IPS DF 19.7 (cell line): ENCODE results near the gene MPP7.

Source experiments
- DNase-seq: peaks from one replicate; pipeline ENCODE4 v3.0.0-alpha.2; 2013; ENCODE audit warnings: low read depth, low spot score

The MPP7 gene

GRCh38 chr10:28305553-28305952 lies 2.7 kb upstream of the MPP7 start:
- no peak for DNase-seq

DNA sequence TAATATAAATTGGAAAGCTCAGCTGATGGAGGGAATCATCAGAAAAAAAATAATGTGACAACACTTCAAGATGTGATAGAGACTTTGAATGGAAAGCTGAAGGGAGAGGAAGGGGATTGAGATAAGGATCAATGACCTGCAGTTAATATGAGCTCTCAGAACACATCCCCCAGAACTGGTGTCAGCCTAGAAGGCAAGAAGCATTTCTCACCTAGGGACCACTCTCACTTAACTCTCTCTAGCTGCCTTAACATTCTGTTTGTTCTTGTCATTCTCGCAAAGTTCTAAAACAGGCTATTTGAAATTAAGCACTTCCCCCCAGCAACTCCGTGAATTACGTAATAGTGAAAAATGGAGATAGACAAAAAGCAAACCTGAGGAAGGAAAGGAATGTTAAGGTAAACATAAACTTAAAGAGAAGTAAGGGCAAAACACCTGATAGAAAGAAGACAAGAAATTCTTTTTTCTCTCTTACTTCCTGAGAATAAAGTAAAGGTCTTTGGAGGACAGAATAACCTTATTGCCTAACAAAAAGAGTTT lies 1.2 kb upstream of the MPP7 start:
- DNase-seq: no peak

DNA sequence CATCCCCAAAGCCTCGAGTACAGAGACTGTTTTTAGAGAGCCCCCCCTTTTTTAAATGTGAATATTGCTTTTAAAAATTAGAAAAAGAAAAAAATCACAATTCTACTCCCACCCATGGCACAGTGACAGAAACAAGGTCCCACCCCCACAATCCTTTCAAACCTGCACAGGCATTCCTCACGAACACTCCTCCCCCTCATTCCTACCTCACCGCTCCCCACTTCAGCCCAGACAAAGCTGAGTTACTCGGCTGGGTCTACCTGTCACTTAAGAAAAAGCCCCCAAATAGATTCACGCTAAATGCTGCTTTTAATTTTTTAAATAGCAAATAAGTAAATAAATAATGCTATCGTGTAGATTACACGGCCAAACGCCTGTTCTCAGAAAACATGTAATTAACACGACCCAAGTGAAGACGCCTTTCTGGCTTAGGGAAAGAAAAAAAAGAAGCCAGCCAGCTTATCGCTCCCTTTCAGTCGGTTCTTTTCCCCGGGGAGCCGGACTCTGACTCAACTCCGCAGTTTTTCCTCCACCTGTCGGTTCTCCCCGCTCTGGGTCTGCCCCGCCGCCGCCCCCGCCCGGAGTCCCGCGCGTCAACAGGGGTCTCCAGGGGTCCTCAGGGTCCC lies 739 bp downstream of the MPP7 start:
- no peak for DNase-seq

DNA sequence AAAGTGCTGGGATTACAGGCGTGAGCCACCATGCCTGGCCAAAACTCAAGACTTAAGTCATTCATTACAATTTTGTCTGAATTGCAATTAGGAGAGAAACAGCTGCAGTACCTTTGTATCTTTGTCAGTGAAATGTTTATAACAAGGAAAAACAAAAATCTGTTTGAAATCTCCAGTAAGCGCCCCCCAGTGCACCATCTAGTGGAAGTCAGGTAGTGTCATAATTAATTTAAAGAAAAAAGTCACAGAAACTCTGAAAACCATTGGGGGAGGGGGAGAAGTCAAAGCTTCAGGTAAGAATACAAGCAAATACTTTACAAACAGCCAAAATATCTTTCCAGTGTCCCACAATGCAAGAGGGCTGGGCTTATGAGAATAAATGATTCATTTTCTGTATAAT lies 2.8 kb downstream of the MPP7 start:
- no peak for DNase-seq

DNA sequence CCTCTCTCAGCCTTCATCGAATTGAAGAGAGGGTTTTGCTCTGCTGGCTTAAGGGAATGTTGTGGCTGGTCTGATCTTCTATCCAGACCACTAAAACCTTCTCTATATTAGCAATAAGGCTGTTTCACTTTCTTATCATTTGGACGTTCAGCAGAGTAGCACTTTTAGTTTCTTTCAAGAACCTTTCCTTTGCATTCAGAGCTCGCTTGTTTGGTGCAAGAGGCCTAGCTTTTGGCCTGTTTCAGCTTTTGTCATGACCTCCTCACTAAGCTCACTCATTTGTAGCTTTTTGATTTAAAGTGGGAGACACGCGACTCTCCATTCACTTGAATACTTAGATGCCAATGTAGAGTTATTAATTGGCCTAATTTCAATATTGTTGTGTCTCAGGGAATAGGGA lies 3.9 kb downstream of the MPP7 start:
- DNase-seq: no peak

DNA sequence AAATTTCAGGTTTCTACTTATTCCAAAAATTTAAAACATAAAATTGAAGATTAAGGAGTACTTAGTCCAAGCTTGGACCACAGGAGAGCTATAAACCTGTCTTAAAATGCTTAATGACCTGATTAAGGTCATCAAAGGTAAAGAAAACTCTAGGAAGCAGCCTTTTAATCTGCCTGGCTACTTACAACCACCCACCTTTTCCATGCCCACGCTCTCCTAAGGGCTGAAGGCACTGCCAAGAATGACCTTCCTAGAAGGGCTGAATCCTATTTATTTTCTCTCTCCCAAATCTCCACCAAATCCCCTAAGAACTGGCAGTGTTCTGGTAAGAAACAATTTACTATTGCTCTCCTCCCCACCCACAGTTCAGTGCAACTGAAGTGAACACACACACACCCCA lies 6.8 kb downstream of the MPP7 start:
- DNase-seq: no peak

GRCh38 chr10:28295336-28295735 lies 7.5 kb downstream of the MPP7 start:
- DNase-seq: no peak

GRCh38 chr10:28294809-28295208 lies 8.1 kb downstream of the MPP7 start:
- DNase-seq: no peak

DNA sequence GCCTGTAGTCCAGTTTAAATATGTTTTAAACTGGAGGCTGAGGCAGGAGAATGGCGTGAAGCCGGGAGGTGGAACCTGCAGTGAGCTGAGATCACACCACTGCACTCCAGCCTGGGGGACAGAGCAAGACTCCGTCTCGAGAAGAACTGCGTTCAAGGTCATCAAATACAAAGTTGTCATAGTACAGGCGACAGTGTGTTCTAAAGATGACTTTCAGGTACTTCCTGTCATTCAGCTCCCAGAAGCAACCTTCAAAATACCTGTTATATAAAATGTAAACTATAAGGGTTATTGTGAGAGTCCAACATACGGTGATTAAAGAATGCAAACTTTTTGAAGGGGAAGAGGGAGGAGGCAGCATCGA lies 8.7 kb downstream of the MPP7 start:
- no peak for DNase-seq

DNA sequence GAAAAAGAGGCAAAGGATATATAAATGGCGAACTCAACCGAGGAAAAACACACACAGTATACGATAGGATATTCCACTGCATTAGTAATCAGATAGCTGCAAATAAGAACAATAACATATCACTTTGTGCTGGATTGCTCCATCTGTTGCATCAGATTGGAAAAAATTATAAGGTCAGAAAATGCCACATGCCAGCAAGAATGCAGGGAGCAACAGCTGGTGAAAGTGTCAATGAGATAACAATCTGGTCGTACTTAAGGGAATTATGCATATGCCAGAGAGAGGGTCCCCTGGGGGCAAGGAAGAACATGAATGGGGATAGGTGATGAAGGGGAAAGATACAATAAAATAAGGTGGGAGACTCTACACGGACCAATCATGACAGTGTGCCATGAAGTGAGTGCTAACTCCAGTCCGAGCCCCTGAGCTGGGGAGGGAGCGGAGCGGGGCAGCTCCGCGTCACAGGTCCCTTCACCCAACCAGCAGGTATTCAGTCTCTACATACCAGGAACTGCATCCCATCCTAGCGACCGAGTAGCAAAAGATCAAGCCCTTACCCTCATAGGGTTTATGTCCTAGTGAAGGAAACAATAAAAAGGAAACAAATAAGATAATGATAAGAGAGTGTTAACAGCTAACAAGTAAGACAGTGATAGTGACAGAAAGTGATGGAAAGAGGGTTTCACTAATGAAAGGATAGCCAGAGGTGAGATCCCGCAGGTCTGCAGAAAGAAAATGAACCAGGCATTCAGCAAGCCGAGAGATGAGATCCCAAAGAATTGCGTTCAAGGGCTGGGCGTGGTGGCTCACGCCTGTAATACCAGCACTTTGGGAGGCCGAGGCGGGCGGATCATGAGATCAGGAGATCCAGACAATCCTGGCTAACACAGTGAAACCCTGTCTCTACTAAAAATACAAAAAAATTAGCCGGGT lies 9.4 kb downstream of the MPP7 start:
- no peak for DNase-seq

GRCh38 chr10:28291881-28292297 lies 11.0 kb downstream of the MPP7 start:
- DNase-seq: no peak

DNA sequence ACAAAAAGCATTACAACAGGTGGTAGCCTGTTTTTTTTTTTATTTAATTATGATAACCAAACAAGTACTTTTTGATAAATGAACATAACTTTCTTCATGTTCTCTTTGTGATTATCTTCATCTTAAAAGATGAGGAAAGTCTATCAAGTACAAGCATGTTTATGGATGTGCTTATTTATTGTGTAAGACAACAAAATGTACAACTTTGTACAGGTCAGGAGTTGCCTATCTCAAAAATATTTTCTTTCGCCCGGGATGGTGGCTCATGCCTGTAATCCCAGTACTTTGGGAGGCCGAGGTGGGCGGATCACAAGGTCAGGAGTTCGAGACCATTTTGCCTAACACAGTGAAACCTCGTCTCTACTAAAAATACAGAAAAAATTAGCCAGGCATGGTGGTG lies 17.0 kb downstream of the MPP7 start:
- DNase-seq: no peak

- DNase-seq: no peak
Measured at GRCh38 chr10:28284126-28284525, 18.7 kb downstream of the MPP7 start.

DNA sequence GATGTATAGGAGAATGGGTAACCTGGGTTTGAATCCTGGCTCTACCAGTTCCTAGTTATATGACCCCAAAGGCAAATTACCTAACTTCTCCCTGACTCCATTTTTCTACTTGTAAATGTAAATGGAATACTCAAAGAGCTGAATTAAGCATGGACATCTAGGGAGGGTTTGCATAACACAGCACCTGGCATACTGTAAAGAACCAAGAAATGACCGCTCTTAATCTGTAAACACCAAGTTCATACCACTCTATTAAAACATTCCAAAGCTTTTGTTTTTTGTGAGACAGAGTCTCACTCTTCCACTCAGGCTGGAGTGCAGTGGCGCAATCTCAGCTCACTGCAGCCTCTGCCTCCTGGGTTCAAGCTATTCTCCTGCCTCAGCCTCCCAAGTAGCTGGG lies 19.6 kb downstream of the MPP7 start:
- no peak for DNase-seq

- no peak for DNase-seq
Measured at GRCh38 chr10:28282336-28282735, 20.5 kb downstream of the MPP7 start.

GRCh38 chr10:28281726-28282315 lies 21.0 kb downstream of the MPP7 start:
- DNase-seq: no peak

- DNase-seq: no peak
Measured at GRCh38 chr10:28280652-28281051, 22.2 kb downstream of the MPP7 start.

GRCh38 chr10:28279878-28280277 lies 23.0 kb downstream of the MPP7 start:
- DNase-seq: no peak

DNA sequence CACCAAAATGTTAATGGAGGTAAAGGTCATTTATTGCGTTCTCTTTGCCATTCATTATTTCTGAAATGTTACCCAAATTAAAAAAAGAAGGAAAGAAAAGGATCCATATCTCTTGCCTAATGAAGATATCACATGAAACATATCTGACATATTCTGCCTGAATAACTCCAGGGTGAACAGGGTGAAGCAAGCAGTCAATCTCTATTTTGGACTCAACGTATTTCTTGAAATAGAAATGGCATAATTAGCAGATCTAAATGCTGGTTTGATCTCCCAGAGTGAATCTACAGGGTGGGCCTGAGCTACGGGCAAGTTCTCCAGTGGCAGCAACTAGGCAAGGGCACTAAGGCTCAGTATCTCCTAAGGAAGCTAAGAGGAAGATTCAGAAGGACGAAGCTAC lies 24.0 kb downstream of the MPP7 start:
- DNase-seq: no peak

DNA sequence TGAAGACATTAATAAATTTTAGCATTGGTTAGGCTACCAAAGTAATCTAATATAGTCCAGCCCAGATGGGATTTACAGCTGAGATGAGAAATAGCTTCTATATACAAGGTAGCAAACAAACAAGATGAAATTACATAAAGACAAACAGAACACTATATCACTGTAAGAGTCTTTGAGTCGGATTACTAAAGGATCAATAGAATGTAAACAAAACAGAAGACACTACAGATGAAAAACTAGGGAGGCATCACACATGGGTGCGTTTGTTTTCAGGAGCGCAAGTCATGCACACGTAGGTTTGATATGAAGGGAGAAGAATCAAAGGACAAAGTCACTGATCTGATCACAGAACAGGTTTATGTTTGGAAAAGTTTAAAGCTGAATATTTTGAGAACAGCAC lies 26.5 kb downstream of the MPP7 start:
- DNase-seq: no peak

GRCh38 chr10:28274475-28274874 lies 28.4 kb downstream of the MPP7 start:
- no peak for DNase-seq

- no peak for DNase-seq
Measured at GRCh38 chr10:28273343-28273742, 29.5 kb downstream of the MPP7 start.
